Fibroblast of the conjunctiva (primary cell): Measurements from ENCODE around the gene ATE1.
"Not testable (repeated sequence)": the region's sequence is repeated elsewhere in the genome, so short reads cannot be mapped to it uniquely, and the experiment has no call there.

ENCODE experiments used
- DNase-seq: peaks from one replicate; pipeline ENCODE4 v3.0.0-alpha.2; 2010; ENCODE audit warnings: low read depth

The ATE1 gene

GRCh38 chr10:121735263-121735662, 192.6 kb downstream of the ATE1 start:
- DNase-seq: no peak

GRCh38 chr10:121734589-121735045, 193.2 kb downstream of the ATE1 start:
- DNase-seq: no peak

- DNase-seq: no peak
Measured at GRCh38 chr10:121732656-121733445, 195.0 kb downstream of the ATE1 start.

- DNase-seq: no peak
Measured at GRCh38 chr10:121732172-121732571, 195.7 kb downstream of the ATE1 start.

- no peak for DNase-seq
Measured at GRCh38 chr10:121724282-121724681, 203.5 kb downstream of the ATE1 start.

GRCh38 chr10:121722665-121723064, 205.2 kb downstream of the ATE1 start:
- DNase-seq: no peak

GRCh38 chr10:121721257-121721656, 206.6 kb downstream of the ATE1 start:
- no peak for DNase-seq

- DNase-seq: no peak
Measured at GRCh38 chr10:121715969-121716368, 211.9 kb downstream of the ATE1 start.

GRCh38 chr10:121715076-121715475, 212.8 kb downstream of the ATE1 start:
- no peak for DNase-seq

- no peak for DNase-seq
Measured at GRCh38 chr10:121713486-121713885, 214.3 kb downstream of the ATE1 start.

- no peak for DNase-seq
Measured at GRCh38 chr10:121710971-121711370, 216.9 kb downstream of the ATE1 start.

GRCh38 chr10:121710207-121710606, 217.6 kb downstream of the ATE1 start:
- no peak for DNase-seq

- no peak for DNase-seq
Measured at GRCh38 chr10:121709675-121710073, 218.2 kb downstream of the ATE1 start.

GRCh38 chr10:121708728-121709674, 218.8 kb downstream of the ATE1 start:
- no peak for DNase-seq

GRCh38 chr10:121702351-121703320, 225.2 kb downstream of the ATE1 start:
- no peak for DNase-seq

GRCh38 chr10:121700416-121700815, 227.4 kb downstream of the ATE1 start:
- no peak for DNase-seq

GRCh38 chr10:121699703-121700102, 228.1 kb downstream of the ATE1 start:
- DNase-seq: not testable (repeated sequence)

GRCh38 chr10:121698902-121699301, 228.9 kb downstream of the ATE1 start:
- DNase-seq: no peak

- no peak for DNase-seq
Measured at GRCh38 chr10:121698336-121698735, 229.5 kb downstream of the ATE1 start.

GRCh38 chr10:121696854-121697253, 231.0 kb downstream of the ATE1 start:
- DNase-seq: no peak

GRCh38 chr10:121695731-121696464, 231.9 kb downstream of the ATE1 start:
- DNase-seq: no peak
